HG03558 (cell line): Measurements from ENCODE around the gene UVSSA.

Source experiments
- ATAC-seq: cut with Tn5 transposase; IDR thresholded peaks from one replicate; pipeline ENCODE4 v1.9.1; 2021; ENCODE audit warnings: moderate number of reproducible peaks; ENCODE audit not compliant: unreplicated experiment; ENCODE audit errors: extremely low read depth

UVSSA gene

DNA sequence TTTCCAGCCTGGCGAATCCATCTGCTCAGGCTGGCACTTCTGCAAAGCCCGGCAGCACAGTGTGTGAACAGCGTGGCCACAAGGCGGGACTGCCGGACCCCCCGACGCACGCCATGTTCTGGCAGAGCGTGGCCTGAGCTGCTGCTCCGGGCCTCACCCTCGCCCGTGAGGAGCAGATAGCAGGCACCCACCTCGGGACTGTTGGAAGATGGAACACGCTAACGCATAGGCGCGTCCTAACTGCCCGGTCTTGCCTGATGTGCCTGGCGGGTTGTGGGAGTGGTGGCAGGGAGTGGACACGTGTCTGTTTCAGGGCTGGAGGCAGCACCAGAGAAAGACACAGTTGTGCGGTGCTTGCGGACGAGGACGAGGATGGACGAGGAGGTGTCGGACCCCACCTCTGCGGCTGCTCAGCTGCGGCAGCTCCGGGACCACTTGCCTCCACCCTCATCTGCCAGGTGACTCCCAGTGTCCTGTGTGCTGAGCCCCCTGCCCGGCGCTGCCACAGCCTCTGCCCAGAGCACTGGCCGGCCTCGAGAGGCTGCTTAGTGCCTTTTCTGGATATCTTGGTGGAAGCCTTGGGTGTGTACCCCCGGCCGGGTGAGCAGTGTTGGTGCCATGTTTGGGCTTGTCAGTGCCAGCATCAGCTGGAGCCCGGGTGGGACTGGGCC lies 28.2 kb downstream of the UVSSA start:
- ATAC-seq, result no peak

DNA sequence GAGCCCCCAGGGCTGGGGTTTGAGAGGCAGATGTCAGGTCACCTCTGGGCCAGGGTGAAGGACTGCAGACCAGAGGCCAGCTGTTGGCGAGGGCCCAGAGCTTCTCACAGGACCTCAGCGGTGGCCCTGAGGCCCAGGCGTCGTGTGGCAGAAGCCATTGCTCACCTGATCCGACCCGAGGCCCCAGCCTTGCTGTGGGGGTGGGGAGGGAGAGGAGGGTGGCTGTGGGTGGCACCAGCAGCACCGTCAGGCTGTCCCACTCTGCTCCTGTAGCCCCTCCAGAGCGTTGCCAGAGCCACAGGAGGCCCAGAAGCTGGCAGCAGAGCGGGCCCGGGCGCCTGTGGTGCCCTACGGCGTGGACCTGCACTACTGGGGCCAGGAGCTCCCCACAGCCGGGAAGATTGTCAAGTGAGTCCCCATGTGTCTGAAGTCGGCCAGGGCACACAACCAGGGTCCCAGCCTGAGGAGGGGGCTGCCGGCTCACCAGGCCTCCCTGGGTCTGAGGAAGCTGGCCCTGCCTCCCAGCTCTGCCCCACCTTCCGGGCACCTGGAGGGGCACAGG lies 28.8 kb downstream of the UVSSA start:
- ATAC-seq, result no peak

DNA sequence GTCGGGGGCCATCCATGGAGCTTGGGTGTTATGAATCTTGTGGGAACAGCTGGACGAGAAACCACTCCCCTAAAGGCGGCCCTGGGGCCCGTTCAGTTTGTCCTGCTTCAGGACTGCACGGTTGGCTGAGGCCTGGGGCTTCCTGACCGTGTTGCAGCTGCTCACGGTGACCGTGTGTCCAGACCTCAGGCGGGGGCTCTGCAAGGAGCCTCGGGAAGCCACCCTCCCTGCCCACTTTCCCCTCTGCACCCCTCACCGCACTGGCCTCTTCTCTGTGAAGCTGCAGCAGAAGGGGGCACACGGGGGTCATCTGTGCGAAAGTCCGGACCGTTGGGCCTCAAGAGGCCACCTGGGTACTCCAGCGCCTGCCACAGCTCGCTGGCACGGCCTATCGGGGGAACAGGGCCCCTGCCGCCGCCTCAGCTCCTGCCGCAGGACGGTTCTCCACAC lies 29.4 kb downstream of the UVSSA start:
- ATAC-seq, result no peak

DNA sequence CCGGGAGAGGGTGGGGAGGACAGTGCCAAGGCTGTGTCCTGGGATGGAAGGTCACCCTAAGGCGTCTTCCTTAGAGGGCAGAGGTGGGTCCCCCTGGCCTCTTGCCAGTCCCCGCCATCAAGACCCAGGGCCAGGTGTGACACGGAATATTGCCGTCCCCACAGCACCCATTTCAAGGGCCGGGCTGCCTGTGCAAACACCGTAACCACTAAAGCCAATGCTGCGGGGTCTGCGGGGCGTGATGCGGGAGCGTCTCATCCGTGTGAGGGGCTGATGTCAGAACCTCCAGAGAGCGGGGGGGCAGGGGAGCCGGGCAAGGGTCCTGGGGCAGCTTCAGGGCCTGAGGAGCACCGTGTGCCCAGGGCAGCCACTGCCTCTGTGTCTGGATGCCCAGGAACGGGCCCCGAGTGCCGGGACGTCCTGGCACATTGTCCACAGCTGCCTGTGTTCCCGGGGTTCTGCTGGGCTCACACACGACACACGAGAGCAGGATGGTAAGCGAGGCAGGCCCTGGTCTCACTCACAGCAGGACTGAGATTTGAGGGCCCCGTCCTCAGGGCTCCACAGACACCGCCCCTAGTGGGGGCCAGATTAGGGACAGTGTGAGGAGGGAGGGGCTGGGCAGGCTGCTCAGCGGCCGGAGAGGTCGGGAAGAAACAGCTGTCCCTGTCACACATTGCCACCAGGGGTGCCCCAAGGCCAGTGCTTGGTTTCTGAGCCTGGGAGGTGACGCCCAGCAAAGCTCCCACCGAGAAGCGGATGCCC lies 30.0 kb downstream of the UVSSA start:
- no peak for ATAC-seq

DNA sequence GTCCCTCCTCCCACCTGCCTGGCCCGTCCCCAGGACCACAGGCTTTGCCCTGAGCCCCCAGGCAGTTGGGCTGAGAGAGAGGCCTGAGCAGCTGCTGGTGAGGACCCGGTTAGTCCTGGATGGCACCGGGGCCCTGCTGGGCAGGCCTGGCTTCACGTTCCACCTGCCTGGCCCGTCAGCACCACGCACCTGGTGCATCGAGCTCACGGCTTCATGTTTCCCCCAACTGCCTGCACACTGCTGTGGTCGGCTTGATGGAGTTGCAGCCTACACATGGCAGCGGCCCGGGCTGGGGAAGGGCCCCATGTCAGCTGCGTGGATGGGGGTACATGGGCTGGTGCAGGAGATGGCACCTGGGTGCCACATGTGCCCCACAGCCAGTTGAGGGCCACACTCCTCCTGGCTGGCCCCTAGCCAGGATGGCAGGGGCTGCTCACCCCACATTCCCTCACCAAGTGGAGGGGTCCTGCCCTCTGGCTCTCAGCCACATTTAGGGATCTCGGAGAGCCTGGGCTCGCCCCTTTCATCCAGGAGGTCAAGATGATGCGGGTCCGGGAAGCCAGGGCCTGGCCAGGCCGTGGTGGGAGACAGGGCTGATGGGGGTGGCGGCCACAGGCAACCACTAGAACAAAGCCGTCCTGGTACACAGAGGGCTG lies 30.7 kb downstream of the UVSSA start:
- no peak for ATAC-seq

DNA sequence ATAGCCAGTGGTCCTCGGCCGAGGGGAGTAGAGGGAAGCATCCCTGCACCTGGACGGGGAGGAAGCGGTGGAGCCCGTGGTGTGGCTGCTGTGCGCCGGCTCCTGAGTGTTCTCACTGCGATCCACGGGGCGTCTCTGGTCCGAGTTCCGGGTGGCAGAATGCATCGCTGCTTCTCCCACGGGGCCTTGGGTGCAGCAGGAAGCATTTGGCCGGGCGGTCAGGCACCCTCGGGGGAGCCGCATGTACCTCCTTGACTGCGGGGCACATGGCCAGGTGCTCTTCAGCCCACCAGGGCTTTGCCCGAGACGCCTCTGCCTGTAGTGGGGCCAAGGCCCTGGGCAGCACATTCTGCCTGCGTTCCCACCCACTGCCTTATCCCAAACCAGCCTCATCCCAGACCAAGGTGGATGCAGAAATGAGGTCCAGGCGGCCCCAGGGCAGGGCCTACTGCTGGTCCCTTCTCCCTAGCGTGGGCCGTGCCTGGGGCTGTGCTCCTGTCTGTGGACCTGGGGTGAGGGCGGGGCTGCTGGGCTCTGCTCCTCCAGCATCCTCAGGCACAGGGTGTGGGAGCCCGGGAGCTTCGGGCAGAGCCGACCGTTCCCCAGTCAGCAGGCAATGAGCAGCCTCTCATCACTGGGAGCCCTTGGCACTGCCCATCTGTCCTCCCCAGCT lies 31.7 kb downstream of the UVSSA start:
- no peak for ATAC-seq

DNA sequence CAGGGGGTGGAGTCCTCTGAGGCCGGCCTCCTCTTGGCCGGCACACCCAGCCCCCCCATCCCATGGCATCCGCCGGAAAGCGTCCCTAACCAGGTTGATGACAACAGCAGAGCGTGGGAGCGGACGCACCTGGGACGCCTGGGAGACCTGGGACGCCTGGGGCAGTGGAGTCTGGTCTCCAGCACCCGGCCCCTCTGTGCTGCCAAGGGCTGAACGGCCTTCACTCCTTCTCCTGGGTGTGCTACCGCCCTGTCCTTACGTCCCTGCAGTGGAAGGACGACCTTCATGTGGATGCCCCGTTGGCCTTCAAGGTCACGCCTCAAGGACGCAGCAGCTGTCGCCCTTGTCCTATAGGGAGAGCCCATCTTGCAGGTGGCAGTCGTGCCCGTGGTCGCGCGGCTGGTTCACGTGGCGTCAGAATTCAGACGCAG lies 32.4 kb downstream of the UVSSA start:
- no peak for ATAC-seq

DNA sequence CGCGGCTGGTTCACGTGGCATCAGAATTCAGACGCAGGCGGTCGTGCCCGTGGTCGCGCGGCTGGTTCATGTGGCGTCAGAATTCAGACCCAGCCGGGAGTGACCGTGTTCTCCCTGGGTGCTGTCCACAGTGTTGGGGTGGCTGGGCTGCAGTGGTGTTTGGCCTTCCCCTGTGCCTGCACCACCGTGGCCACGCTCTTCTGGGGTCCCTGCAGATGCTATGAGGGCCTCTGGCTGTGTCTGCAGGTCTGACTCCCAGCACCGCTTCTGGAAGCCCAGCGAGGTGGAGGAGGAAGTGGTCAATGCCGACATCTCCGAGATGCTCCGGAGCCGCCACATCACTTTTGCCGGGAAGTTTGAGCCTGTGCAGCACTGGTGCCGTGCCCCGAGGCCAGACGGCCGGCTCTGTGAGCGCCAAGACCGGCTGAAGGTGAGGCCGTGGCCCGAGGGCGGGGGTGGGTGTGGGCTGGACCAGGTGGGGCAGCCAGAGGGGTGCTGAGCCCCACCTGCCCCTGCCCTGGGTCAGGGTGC lies 32.9 kb downstream of the UVSSA start:
- no peak for ATAC-seq

DNA sequence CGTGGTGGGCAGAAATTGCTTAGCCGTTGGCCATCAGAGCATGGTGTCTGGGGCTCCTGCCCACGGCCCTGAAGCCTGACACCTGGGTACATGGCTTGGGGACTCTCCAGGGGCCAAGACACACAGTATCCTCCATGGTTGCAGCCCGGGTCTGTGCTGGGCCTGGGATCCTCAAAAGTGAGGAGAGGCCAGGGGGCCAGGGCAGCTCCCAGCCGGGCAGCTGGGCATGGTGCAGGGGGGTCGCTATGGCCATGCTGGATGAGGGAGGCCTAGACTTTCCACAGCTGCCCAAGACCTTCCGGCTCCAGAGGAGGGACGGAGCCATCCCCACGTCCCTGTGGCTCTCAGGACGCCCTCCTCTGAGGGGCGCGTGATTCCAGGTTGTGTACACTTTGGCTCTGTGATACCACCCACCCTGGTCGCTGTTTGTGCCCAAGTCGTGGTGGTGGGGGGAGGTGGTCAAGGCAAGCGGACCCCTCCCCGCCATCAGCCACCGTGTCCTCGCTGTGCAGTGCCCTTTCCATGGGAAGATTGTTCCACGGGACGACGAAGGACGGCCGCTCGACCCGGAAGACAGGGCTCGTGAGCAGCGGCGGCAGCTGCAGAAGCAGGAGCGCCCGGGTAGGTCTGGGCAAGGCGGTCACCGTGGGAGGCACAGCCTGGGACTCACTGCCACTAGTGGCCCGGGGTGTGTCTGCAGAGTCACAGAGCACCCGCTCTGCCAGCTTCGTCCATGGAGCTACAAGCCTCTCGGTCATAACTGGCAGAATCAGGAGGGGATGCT lies 33.6 kb downstream of the UVSSA start:
- ATAC-seq, result no peak

DNA sequence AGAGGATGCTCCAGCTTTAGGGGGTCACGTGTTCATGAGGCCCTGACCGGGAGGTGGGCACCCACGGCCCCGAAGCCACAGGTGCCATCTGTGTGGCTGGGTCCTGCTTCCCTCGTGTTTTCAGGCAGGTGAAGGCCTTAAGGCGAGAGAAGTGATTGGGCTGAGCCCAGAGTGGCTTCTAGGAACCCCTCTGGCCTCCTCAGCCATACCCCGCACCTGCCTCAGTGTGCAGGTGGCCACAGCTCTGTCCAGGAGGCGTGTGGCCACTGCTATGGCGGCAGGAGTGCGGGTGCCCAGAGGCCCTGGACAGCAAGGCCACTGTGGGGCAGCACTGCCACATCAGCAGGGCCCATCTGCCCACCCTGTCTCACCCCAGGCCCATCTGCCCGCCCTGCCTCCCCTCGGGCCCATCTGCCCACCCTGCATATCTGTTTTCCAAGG lies 34.2 kb downstream of the UVSSA start:
- no peak for ATAC-seq

DNA sequence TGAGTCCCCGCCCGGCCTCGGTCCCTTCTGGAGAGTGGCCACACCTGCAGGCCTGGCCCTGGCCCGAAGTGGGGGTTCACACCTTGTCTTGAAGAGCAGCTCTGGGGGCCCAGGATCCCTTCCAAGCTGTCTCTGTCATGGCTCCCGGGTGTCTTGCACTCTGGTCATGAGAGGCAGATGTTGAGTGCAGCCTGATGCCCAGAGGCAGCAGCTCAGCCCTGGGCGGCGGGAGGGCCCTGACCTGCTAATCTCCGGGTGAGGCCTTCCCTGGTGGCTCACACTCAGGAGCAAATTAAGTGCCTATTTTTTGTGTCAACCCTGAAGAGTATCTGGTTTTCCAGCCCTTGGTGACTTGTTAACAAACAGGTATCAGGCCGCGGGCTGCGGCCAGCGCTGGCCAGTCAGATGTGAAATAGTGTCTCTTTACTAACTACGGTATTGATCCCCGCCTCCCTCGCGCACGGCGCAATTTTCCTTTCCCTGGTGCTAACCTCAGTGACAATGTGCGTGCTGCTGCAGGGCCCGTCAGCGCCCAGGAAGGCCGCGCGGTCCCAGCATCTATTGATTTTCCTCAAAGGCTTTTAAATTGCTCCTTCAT lies 35.0 kb downstream of the UVSSA start:
- ATAC-seq, result no peak

DNA sequence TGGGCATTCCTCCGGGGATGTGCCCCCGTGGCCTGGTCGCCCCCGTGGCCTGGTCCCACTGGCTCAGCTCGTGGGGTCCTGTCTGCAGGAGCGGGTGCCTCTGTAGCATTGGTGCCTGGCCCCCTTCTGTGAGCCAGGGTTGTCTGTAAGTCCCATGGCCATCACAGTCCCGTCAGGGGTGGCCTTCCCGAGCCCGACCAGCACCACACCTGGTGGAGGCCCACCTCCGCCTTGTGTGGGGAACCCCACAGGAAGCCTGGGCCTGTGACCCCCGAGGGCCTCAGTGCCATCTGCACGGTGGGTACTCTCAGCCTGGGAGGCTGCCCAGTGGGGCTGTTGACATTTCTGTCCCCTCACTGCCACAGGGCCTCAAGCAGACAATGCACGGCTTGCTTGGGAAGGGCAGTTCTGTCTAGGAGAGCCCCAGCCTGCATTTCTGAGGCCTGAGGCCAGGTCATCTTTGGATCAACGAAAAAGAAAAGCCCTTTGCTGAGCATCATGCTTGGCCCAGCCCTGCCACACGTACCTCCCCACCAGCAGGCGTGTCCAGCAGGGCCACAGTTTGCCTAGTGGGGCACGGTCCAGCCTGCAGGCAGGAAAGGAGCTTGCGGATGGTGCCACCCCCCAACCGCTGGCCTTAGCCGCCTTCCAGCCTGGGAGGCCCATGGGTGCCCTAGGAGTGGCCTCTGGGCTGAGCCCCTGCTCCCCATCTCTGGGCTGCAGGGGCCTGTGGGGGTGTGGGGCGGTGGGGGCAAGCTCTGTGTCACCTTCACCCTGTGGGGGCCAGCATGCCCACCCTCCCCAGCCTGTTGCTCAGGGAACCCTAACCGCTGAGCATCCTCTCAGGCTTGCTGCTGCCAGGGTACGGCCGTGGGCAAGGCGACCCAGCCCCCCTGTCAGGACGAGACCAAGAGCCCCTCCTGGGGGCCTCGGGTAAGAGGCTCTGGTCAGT lies 36.0 kb downstream of the UVSSA start:
- ATAC-seq, result no peak

DNA sequence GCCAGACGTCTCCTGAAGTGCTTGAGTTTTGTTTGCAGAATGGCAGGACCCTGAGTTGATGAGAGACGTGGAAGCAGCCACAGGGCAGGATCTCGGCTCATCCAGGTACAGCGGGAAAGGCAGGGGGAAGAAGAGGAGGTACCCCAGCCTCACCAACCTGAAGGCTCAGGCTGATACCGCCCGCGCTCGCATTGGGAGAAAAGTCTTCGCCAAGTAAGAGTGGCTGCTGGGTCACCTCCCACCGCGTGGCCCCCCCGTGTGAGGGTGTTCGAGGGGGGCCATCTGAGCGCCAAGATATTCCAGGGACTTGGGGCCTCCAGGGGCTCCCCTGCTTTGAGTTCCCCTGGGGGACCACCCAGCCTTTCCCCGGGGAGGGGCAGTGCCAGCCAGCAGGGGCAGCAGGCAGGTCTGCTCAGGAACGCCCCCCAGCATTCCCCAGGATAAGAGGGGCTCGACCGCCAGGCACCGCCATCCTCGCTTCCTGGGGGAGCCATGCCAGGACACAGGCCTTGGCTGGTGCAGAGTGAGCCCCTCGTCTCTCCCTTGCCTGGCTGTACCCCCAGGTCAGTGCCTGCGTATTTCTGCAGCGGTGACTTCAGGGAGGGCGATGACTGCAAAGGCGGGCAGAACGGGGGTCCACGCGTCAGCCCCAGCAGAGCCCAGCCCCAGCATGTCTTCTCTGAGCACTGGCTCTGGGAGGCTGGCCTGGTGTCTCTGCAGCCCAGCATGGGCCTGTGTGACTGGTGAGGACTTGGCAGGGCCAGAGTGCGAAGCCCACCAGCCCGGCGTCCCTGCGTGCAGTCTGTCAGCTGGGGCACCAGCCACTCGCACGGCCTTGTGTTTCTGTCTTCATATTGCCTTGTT lies 37.0 kb downstream of the UVSSA start:
- ATAC-seq, result no peak

DNA sequence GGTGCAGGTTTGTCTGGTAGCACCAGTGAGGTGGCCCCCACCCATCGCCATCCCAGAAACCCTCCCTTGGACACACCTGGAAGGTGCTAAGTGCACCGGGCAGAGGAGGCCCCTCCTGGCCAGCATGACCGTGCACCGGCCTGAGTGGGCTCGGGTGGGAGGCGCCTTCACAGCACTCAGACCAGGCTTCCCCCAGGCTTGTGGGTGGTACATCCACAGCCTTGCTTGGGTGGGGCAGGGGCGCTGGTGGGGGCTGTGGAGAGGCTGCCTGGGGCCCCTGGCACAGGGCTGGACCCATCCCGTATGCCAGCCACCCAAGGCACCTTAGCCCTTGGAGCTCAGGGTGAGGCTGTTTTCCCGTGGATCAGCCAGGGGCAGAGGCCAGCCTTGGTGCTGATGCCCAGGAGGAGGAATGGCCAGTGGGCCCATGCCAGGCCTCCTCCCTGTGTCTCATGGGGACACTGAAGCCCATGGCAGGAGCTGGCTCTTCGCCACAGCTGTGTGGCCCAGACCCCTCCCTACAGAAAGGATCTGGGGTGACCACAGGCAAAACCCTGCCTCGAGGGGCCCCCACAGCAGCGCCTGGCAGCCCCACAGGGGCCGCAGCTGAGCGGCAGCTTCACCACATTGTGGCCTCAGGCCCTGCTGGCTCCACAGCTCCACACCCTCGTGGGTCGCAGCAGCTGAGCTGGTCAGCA lies 37.8 kb downstream of the UVSSA start:
- ATAC-seq, result no peak

DNA sequence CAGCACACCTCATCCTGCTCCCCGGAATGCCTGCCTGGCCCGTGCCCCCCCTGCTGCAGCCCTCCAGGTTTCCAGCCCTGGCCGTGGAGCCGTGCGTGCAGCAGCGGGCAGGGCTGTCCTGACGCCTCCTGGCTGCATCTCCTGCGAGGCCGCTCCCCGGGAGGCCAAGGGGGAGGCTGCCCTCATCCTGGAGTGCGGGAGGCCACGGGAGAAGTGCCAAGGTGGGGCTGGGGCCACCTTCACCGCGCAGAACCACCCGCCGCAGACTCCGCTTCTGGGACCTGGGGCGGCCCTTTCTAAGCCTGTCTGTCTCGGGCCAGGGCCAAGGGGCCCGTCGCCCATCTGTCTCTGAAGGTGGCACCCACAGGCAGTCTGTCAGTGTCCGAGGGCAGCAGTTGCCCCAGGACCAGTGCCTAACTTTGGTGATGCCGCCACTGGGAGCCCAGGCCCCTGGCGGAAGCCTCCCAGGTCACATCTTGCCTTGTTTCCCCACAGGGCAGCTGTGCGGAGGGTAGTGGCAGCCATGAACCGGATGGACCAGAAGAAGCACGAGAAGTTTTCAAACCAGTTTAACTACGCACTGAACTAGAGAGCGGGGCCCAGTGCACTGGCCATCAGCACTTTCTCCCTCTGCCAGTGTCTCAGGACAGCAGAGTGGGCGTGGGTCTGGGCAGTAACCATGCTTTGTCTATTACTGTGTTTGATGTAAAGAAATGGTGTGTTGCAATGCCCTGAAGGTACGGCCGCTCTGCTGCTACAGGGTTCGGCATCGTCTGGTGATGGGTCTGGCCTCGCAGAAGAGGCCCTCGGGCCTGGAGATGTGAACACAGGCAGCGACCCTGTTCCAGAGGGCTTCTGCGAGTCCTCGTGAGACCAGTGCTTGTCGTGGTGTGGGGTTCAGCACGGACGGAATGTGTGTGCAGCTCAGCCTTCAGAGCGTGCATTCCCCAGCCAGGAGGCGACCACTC lies 38.6 kb downstream of the UVSSA start:
- no peak for ATAC-seq
